ENCODE results near the gene TMEM40. TPM values are rescaled to one million over a fixed set of nuclear protein-coding genes. Genes with fewer than 3 reads are reported as not detected.

Gene TMEM40
- total RNA-seq, 2 experiments from 2014 or later: not detected

- Histone ChIP-seq H4K20me1 (ENCODE audit: insufficient read depth, low read length) (no peaks in the 10 kb centered on the region), H3K4me3 (ENCODE audit: low read depth, low read length, poor library complexity, severe bottlenecking) (no peak overlapping the region), H3K4me2 (ENCODE audit: low read length) (no peak overlapping the region), H3K9me3 (ENCODE audit: low read length) (no peaks in the 10 kb centered on the region), H3K4me1 (ENCODE audit: insufficient read depth, low read length, poor library complexity, severe bottlenecking) (peaks cover 34% of the 10 kb centered on the region), H3K9me2 (ENCODE audit: insufficient read depth, low read length) (no peaks in the 10 kb centered on the region), H3K36me3 (ENCODE audit: insufficient read depth, low read length) (peaks cover 14% of the 10 kb centered on the region), H3K27ac (ENCODE audit: low read depth, low read length, poor library complexity, severe bottlenecking) (no peak overlapping the region), H3K79me2 (ENCODE audit: insufficient read depth, low read depth, low read length) (no peaks in the 10 kb centered on the region), H2AFZ (ENCODE audit: low read length) (no peak overlapping the region)
- DNase-seq (ENCODE audit: low spot score): no peak
- ChIA-PET CTCF (ENCODE audit: unreplicated experiment) (no interaction called here), POLR2A (no interaction called here)
- intact Hi-C loops (cut with micrococcal nuclease; ENCODE audit: unreplicated experiment): no loop called here
- BruUV-seq (replicated peaks): no TSS peak
- TF ChIP-seq CTCF (conservative IDR thresholded peaks at IDR 0.05; ENCODE audit: low read length) (no peak), EZH2phosphoT487 (IDR thresholded peaks at IDR 0.05; ENCODE audit: borderline replicate concordance, low read depth, low read length) (no peak)
These were observed 40.7 kb upstream of the TMEM40 start for GRCh38 chr3:12799525-12800440.

DNA sequence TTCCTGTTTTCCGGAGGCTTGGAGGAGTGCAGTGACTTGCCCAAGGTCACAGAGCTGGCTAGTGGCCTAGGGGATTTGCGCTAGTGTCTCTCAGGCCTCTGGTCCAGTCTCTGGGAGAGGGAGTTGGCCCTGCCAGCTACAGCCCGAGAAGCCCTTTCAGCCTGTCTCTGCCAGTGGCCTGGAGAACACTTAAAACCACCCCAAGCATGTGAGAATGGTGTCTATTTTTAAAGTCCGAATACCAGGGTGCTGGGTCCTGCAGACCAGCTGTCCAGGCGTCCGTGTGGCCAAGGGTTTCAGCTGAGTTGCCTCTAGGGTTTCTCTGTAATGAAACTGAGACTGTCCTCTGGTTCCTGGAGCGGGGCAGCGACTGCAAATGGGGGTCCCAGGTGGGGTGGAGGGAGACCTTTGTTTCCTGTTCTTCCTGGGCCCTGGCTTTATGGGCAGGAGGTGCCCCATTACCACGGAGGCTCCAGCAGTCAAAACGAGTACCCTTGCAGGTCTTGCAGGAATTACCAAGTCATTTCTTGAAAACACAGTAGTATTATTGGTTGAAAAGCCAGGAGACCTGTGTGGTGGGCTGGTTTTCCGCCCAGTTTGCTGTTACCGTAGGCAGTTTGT is 39.6 kb upstream of the TMEM40 start:
- Histone ChIP-seq H3K4me3 (ENCODE audit: low read depth, low read length, poor library complexity, severe bottlenecking) (no peak overlapping the region), H3K27ac (ENCODE audit: low read depth, low read length, poor library complexity, severe bottlenecking) (peak overlapping the region; percentile 39)
- intact Hi-C loops (cut with micrococcal nuclease; ENCODE audit: unreplicated experiment): no loop called here

More for the DNA sequence above, 39.6 kb upstream of the TMEM40 start:
- TF ChIP-seq CTCF (conservative IDR thresholded peaks at IDR 0.05; ENCODE audit: low read length): no peak
- POLR2A ChIA-PET: interaction anchor here (1.0 kb wide), 1 partner anchor 13 kb away, joined by 4 read pairs; no protein-coding TSS in a partner anchor
- no peaks in the 10 kb centered on the region for H3K9me2 ChIP-seq (ENCODE audit: insufficient read depth, low read length)
- no peak for DNase-seq (ENCODE audit: low spot score)
- peak overlapping the region; percentile 67 for H3K4me2 ChIP-seq (ENCODE audit: low read length)
- peaks cover 6% of the 10 kb centered on the region for H3K36me3 ChIP-seq (ENCODE audit: insufficient read depth, low read length)
- CTCF ChIA-PET (ENCODE audit: unreplicated experiment): interaction anchor here (0.7 kb wide), 1 partner anchor 11 kb away, joined by 3 read pairs; no protein-coding TSS in a partner anchor
- H4K20me1 ChIP-seq (ENCODE audit: insufficient read depth, low read length): no peaks in the 10 kb centered on the region
- no peaks in the 10 kb centered on the region for H3K79me2 ChIP-seq (ENCODE audit: insufficient read depth, low read depth, low read length)
- peaks cover 34% of the 10 kb centered on the region for H3K4me1 ChIP-seq (ENCODE audit: insufficient read depth, low read length, poor library complexity, severe bottlenecking)
- no peaks in the 10 kb centered on the region for H3K9me3 ChIP-seq (ENCODE audit: low read length)
- no TSS peak for BruUV-seq (replicated peaks)
- H2AFZ ChIP-seq (ENCODE audit: low read length): no peak overlapping the region

All from OCI-LY7 (cell line).